Esophagus (tissue), 2 donors: Measurements from ENCODE around the gene CEACAM3. TPM values are rescaled to one million over a fixed set of nuclear protein-coding genes. Genes with fewer than 3 reads are reported as not detected.

Experiments
- H3K27ac ChIP-seq, 2 donors: one replicate each; pipeline ENCODE4 v1.5.1; 2013; ENCODE audit warnings: low read depth in 2 of 2, mild to moderate bottlenecking in 2 of 2, inconsistent platforms in 1 of 2, low read length in 1 of 2, moderate library complexity in 1 of 2
- H3K27me3 ChIP-seq, 2 donors: one replicate each; pipeline ENCODE4 v1.6.1; 2013; ENCODE audit warnings: low read length in 2 of 2, control low read depth in 1 of 2, mild to moderate bottlenecking in 1 of 2; ENCODE audit not compliant: insufficient read depth in 2 of 2, control insufficient read depth in 1 of 2
- H3K36me3 ChIP-seq, 2 donors: one replicate each; pipeline ENCODE4 v1.6.1; 2013; ENCODE audit warnings: low read length in 1 of 2; ENCODE audit not compliant: control insufficient read depth in 2 of 2, insufficient read depth in 2 of 2
- H3K4me1 ChIP-seq, 2 donors: one replicate each; pipeline ENCODE4 v1.6.1; 2013; ENCODE audit warnings: low read length in 1 of 2; ENCODE audit not compliant: control insufficient read depth in 2 of 2, insufficient read depth in 2 of 2
- H3K4me3 ChIP-seq, 2 donors: one replicate each; pipeline ENCODE4 v1.5.1; 2013; ENCODE audit warnings: low read length in 2 of 2, mild to moderate bottlenecking in 2 of 2, low read depth in 1 of 2, moderate library complexity in 1 of 2
- H3K9me3 ChIP-seq, 2 donors: one replicate each; pipeline ENCODE4 v1.6.1; 2013; ENCODE audit warnings: mild to moderate bottlenecking in 2 of 2, low read depth in 1 of 2, low read length in 1 of 2, moderate library complexity in 1 of 2; ENCODE audit not compliant: control insufficient read depth in 2 of 2, insufficient read depth in 1 of 2
- WGBS, 2 donors: extraction: QIAGEN DNeasy Blood & Tissue Kit; methylation state at CpG; one replicate each; pipeline ENCODE4 v1.1.7; 2013; 5-methylcytosine and 5-hydroxymethylcytosine counted together
- polyA plus RNA-seq, 2 donors: library from polyadenylated mRNA; stranded (reverse); fragments of 200-250 nt; gene quantifications; one replicate each; pipeline ENCODE4 v1.2.3, GENCODE V29; 2013
- donor health status: healthy with polysubstance abuse.
- donor health status: Bipolar disorder and iron deficiency.

The CEACAM3 gene
- polyA plus RNA-seq, 2 donors = 0.76 to 3.1 TPM

- Histone ChIP-seq H3K4me3 (no peak overlapping the region), H3K4me1 (no peaks in the 10 kb centered on the region), H3K27me3 (no peaks in the 10 kb centered on the region), H3K36me3 (no peaks in the 10 kb centered on the region), H3K27ac (no peak overlapping the region), H3K9me3 (no peaks in the 10 kb centered on the region)
- 33 to 34% methylated on average over 12 of the region's 12 CpGs for WGBS, 2 donors
Measured at GRCh38 chr19:41821003-41821735, 24.8 kb downstream of the CEACAM3 start.

DNA sequence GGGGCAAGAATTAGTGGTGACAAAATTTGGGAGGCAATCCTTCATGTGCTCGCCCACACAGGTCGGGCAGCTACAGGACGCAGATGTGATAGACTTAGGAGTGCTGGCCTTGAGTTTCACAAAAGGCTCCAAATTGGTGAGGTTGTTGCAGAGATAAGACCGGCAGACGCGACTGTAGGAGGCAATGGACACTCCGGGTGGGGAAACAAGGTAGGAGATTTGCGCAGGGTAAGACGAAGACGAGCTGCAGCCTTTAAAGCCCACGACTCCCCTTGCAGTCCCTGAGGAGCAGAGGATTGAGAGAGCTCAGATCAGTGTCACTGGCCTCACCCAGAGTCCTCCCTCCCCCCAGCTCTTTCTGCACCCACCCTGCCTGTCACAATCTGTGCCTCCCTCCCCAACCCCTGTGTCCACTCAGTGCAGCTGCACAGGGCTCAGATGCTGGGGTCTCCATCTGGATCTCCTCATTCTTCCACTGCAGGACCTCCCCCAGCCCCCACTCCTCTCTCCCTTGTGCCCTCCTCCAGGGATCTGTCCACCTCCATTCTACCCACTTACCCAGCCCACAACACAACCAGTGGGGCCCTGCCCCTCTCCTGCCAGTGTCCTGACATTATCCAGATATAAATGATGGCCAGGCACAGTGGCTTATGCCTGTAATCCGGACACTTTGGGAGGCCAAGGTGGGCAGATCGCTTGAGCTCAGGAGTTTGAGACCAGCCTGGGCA, 41.8 kb downstream of the CEACAM3 start:
- WGBS, 2 donors = 57 to 63% methylated on average over 13 of the region's 13 CpGs
- Histone ChIP-seq H3K4me1 (no peaks in the 10 kb centered on the region), H3K27me3 (peaks cover 0 to 5% of the 10 kb centered on the region in 2 donors), H3K9me3 (no peaks in the 10 kb centered on the region), H3K4me3 (no peak overlapping the region), H3K36me3 (no peaks in the 10 kb centered on the region), H3K27ac (no peak overlapping the region)

GRCh38 chr19:41839211-41839610, 42.8 kb downstream of the CEACAM3 start:
- H3K4me3 ChIP-seq = no peak overlapping the region
- H3K27me3 ChIP-seq = peaks cover 0 to 5% of the 10 kb centered on the region in 2 donors
- H3K27ac ChIP-seq = no peak overlapping the region
- no peaks in the 10 kb centered on the region for H3K9me3 ChIP-seq
- H3K4me1 ChIP-seq = no peaks in the 10 kb centered on the region
- 57 to 58% methylated on average over 2 of the region's 2 CpGs for WGBS, 2 donors
- no peaks in the 10 kb centered on the region for H3K36me3 ChIP-seq

DNA sequence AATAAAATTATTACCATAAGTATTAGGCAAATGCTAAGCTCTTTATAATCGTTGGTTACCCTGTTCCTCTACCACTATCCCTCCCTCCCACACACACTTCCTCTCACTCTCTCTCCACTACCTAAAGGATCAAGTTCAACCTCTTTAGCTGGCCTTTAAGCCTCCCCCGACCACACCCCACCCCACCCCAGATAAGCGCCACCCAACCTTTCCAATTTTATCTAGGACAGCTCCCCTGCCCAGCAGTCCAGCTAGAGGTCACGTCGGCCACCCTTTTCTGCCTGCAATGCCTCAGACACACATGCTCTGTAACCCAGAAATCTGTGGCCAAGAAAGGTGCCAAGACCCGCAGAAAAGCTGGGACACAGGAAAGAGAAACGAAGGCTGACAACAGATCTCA, 47.0 kb downstream of the CEACAM3 start:
- Histone ChIP-seq H3K36me3 (no peaks in the 10 kb centered on the region), H3K27ac (no peak overlapping the region), H3K4me3 (no peak overlapping the region), H3K27me3 (peaks cover 0 to 5% of the 10 kb centered on the region in 2 donors), H3K9me3 (peaks cover 0 to 6% of the 10 kb centered on the region in 2 donors), H3K4me1 (no peaks in the 10 kb centered on the region)
- WGBS, 2 donors = 52 to 58% methylated on average over 7 of the region's 7 CpGs

- Histone ChIP-seq H3K4me3 (no peak within 1 kb of the TSS), H3K36me3 (no peaks in the 10 kb centered on the region), H3K4me1 (no peaks in the 10 kb centered on the region), H3K27me3 (no peaks in the 10 kb centered on the region), H3K27ac (no peak within 1 kb of the TSS), H3K9me3 (peaks cover 0 to 6% of the 10 kb centered on the region in 2 donors)
- 79 to 83% methylated on average over 30 of the region's 30 CpGs for WGBS, 2 donors
Measured at GRCh38 chr19:41844601-41845000, 48.2 kb downstream of the CEACAM3 start, which contains the start of gene LYPD4. TSS of gene LYPD4 (minus strand) at chr19:41844683. CDS start at chr19:41839285, 5,398 bp downstream.

DNA sequence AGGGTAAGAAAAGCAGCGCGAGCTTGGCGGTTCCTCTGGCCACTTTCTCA, 48.4 kb downstream of the CEACAM3 start, which contains the start of gene DMRTC2:
Gene DMRTC2, plus strand, starts transcription at position 42 of the 50 bp plus-strand sequence. CDS start 2,387 bp downstream, outside the sequence.
- WGBS, 2 donors = 90 to 95% methylated on average over 3 of the region's 3 CpGs
- H3K27ac ChIP-seq = no peak within 1 kb of the TSS
- no peaks in the 10 kb centered on the region for H3K27me3 ChIP-seq
- H3K36me3 ChIP-seq = no peaks in the 10 kb centered on the region
- no peak within 1 kb of the TSS for H3K4me3 ChIP-seq
- no peaks in the 10 kb centered on the region for H3K4me1 ChIP-seq
- peaks cover 0 to 6% of the 10 kb centered on the region in 2 donors for H3K9me3 ChIP-seq

DNA sequence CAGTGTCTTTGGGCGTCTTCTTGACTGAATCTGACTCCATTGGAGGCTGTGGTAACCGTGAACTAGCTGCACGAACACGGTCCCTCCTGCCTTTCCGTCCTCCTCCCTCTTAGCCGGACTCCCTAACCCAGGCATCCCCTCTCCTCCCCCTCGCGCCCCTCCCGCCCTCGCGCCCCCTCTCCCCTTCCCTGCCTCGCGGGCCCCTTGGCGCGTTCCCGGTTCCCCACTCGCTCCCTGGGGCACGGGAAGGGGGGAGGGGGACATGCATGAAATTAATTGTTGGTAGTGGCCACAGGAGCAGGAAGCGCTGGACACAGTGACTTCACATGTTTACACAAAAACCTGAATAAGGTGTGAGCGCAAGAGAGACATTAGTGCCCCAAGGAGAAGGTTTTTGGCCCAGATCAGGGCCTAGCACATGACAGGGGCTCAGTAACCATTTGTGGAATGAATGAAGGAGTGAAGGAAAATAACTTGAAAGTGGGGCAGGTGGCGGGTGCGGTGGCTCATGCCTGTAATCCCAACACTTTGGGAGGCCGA, 48.7 kb downstream of the CEACAM3 start:
- 88 to 92% methylated on average over 23 of the region's 23 CpGs for WGBS, 2 donors
- Histone ChIP-seq H3K4me1 (no peaks in the 10 kb centered on the region), H3K4me3 (no peak overlapping the region)

DNA sequence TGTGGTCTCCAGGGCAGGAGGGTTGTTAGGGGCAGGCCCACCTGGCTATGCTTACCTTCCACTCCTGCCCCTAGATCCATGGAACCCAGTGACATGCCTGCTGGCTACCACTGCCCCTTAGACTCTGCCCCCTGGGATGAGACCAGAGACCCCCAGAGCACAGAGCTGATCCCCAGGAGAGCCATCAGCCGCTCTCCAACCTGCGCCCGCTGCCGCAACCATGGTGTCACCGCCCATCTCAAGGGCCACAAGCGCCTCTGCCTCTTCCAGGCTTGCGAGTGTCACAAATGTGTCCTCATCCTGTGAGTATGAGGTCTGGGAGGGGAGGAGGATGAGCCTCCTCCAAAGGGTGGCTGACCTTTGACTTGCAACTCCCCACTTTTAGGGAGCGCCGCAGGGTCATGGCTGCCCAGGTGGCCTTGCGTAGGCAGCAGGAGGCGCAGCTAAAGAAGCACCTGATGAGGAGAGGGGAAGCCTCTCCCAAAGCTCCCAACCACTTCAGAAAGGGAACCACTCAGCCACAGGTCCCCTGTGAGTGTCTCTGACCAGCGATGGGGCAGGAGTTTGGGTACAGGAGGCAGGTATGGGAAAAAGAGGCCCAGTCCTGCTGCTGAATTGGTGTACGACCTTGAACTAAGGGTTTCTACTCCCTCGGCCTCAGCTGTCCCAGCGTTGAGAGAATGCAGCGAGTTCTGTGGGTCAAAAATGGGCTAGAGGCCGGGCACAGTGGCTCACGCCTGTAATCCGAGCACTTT, 51.1 kb downstream of the CEACAM3 start:
- Histone ChIP-seq H3K9me3 (peaks cover 0 to 6% of the 10 kb centered on the region in 2 donors), H3K27me3 (no peaks in the 10 kb centered on the region), H3K4me3 (no peak overlapping the region), H3K27ac (no peak overlapping the region), H3K4me1 (no peaks in the 10 kb centered on the region), H3K36me3 (no peaks in the 10 kb centered on the region)
- 86 to 89% methylated on average over 19 of the region's 19 CpGs for WGBS, 2 donors

More for the DNA sequence above, 48.7 kb downstream of the CEACAM3 start:
- Histone ChIP-seq H3K27me3 (no peaks in the 10 kb centered on the region), H3K27ac (no peak overlapping the region), H3K9me3 (peaks cover 0 to 6% of the 10 kb centered on the region in 2 donors), H3K36me3 (no peaks in the 10 kb centered on the region)

DNA sequence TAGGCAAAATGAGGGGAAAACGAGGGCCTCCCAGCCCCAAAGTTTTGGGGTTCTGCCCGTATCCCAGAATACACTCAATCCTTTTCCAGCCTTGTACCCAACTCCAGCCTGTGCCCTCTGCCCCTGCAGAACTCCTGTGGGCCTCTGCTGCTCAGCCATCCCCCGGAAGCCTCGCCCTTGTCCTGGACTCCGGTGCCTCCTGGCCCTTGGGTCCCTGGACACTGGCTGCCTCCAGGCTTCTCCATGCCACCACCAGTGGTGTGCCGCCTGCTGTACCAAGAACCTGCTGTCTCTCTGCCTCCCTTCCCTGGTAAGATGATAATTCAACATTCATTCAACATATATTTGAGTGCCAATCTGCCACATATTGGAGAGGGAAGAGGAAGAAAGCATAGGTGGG, 52.3 kb downstream of the CEACAM3 start:
- Histone ChIP-seq H3K27ac (no peak overlapping the region), H3K9me3 (peaks cover 0 to 6% of the 10 kb centered on the region in 2 donors), H3K36me3 (no peaks in the 10 kb centered on the region), H3K4me3 (no peak overlapping the region), H3K4me1 (no peaks in the 10 kb centered on the region), H3K27me3 (no peaks in the 10 kb centered on the region)
- WGBS, 2 donors = 80 to 87% methylated on average over 6 of the region's 6 CpGs
